AG09319 (cell line): ENCODE measurements around the gene UFL1.
A peak's percentile ranks its signal among the peaks of the same experiment; 100 is the strongest.

ENCODE experiments used
- DNase-seq: peaks from one replicate; pipeline ENCODE4 v3.0.0-alpha.2; 2010; ENCODE audit warnings: low read depth; ENCODE audit errors: extremely low read depth
- TF ChIP-seq, protein P1 (sequence below): IDR thresholded peaks from 2 replicates; pipeline ENCODE4 v1.5.1; 2011; ENCODE audit warnings: low read depth, mild to moderate bottlenecking, inconsistent platforms, low read length, moderate library complexity

UFL1 gene

DNA sequence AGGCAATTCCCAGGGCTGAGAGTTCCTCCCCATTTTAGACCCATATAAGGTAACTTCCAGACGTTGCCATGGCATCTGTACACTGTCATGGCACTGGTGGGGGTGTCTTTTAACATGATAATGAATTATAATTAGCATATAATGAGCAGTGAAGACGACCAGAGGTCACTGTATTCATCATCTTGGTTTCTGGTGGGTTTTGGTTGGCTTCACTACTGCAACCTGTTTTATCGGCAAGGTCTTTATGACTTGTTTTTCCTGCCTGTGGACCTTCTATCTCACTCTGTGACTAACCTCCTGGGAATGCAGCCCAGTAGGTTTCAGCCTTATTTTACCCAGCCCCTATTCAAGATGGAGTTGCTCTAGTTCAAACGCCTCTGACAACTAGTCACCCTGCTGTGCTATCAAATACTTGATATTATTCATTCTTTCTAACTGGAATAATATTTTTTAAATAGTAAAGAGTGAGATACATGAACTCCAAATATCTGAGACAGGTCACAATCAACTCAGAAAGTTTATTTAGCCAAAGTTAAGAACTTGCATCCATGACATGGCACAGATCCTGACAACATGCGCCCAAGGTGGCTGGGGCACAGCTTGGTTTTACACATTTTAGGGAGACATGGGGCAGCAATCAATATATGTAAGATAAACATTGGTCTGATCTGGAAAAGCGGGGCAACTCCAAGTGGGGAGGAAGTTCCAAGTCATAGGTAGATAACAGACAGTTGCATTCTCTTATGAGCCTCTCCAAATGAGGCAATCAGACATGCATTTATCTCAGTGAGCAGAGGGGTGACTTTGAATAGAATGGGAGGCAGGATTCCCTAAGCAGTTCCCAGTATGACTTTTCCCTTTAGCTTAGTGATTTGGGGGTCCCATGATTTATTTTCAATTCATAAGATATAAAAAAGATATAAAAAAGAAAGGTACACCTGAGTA, 1.2 kb upstream of the UFL1 start:
- TF ChIP-seq, protein P1, sequence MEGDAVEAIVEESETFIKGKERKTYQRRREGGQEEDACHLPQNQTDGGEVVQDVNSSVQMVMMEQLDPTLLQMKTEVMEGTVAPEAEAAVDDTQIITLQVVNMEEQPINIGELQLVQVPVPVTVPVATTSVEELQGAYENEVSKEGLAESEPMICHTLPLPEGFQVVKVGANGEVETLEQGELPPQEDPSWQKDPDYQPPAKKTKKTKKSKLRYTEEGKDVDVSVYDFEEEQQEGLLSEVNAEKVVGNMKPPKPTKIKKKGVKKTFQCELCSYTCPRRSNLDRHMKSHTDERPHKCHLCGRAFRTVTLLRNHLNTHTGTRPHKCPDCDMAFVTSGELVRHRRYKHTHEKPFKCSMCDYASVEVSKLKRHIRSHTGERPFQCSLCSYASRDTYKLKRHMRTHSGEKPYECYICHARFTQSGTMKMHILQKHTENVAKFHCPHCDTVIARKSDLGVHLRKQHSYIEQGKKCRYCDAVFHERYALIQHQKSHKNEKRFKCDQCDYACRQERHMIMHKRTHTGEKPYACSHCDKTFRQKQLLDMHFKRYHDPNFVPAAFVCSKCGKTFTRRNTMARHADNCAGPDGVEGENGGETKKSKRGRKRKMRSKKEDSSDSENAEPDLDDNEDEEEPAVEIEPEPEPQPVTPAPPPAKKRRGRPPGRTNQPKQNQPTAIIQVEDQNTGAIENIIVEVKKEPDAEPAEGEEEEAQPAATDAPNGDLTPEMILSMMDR, result no peak
- no peak for DNase-seq

GRCh38 chr6:96521306-96521643, 331 bp upstream of the UFL1 start:
- TF ChIP-seq, protein P1, result no peak
- no peak for DNase-seq

DNA sequence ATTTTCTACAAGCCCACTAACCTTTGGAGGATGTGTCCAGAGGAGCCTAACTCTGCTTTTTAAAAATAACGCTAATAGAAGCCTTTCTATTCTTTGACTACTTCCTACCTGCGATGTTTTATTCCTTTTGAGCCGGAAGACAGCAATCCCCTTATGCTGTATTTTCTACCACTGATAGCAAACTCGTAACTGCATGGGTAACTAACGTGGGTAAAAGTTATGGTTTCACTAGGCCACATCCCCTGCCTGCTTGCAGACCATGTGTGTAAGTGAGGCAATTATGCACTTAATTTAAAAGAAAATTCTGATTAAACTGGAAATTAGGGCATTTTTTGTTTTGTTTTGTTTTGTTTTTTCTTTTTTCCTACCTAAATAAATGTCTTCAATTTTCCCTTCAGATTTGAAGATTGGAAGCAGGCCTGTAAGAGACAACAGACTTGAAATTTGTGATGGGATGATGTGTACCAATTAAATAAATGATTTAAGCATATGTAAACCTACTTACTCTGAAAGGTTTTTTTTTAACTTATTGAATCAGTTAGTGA, 931 bp downstream of the UFL1 start:
- TF ChIP-seq, protein P1, result no peak
- DNase-seq, result no peak

- DNase-seq, result no peak
- TF ChIP-seq, protein P1, result no peak
Measured at GRCh38 chr6:96528193-96528592, 6.6 kb downstream of the UFL1 start.

- DNase-seq, result no peak
- TF ChIP-seq, protein P1, result no peak
Measured at GRCh38 chr6:96532399-96532798, 10.8 kb downstream of the UFL1 start.

GRCh38 chr6:96537726-96538125, 16.1 kb downstream of the UFL1 start:
- no peak for DNase-seq
- TF ChIP-seq, protein P1, result no peak

DNA sequence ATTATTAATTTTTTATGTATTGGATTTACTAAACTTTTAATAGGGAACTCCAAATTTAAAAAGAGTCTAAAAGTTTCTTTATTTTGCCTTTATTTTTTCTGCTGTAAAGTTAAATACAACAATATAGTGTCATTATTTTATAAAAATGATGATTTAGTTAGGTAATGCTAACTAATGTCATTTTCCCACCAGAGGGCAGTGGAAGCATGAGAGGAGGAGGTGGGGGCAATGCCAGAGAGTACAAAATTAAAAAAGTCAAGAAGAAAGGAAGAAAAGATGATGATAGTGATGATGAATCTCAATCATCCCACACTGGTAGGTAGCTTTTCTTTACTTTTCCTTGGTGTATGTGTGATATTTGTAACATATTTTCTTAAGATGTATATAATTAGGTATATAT, 21.1 kb downstream of the UFL1 start:
- TF ChIP-seq, protein P1, result peak; percentile 18
- no peak for DNase-seq
